COLO668 (cell line): ENCODE data around the gene MTHFD1.

ENCODE experiments used
- DNase-seq: peaks from one replicate; lab custom pipeline; 2025; ENCODE audit not compliant: unreplicated experiment; lab: John Stamatoyannopoulos, UW

The MTHFD1 gene

DNA sequence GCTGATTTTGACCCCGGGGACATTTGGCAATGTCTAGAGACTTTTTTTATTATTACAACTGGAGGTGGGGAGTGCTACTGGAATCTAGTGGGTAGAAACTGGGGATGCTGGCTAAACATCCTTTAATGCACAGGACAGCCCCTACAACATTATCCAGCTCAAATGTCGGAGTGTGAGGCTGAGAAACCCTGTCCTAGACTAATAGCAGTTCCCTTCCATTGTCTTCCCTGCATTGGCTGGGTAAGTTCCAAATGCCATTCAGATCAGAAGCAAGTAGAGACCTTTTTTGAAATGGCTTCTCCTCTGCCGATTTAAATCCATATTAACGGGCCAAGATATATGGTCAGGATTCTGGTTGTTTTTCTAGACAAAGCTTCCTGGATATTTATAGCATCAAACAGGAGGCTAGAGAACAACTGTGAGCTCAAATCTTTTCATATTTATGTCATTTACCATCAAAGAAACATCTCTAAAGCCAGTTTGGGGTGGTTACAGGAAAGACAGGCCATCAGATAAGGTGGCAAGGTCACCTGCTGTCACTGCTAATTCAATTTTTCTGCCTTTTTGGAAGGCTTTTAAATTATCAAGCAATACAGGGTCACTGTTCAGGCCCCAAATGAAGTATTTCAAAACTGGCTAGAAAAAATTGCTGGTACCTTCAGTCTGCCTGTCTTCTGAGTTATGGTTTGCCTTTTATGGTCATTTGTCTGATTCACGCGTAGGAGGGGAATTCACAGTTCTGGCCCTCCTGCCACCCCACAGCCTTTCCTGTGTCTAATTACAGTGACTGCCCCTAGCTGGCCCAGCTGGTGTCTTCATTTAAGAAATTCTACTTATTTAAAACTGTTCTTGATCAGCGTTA is 57.1 kb downstream of the MTHFD1 start:
- DNase-seq = no peak

DNA sequence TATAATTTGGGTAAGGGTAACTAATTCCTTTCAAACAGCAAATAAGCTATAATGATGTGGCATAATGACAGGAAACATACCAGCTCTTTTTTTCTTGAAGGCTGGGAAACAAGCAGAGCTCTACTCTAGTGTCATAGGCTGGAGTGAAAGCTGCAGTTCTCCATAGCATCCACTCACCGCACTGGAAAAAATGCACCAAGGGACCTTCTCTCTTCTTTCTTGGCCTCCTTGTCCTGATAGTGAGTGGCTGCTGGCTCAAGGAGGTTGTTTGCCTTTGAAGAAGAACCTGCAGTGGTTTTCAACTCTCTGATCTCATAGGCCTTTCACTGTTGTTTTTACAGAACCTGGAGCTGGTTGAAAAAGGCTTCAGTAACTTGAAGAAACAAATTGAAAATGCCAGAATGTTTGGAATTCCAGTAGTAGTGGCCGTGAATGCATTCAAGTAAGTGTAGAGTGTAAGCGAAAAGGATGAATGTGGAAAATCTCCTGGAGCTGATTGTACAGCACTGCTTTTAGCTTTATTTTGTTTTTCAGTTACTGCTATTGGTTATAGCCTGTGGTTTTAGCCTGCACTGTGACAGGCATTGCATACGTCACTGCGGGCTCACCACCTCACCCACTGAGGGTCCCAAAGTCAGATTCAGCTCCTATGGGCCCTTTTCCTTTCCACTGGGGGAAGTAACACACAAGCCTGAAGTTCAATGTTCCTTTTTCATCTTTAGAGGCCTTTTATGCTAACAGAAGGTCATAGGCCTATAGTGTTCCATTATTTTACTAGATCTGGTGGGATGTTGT is 59.9 kb downstream of the MTHFD1 start:
- DNase-seq = no peak

DNA sequence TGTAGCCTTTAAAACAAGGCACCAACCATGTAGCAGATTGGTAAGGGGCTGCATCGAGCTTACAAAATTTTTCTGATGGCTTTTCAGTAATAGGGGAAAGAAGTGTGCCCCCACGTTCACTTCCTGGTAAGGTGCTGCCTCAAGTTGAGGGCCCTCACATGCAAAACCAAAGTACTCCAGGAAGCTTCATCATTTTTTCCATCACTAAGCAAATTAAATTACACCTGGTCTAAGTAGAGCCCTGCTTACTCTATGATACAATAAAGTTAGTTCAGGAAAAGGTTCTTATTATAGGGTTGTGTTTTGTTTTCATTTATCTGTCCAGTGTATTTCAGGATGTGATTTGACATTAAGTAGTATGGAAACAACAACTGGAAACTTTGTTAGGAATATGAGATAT is 62.1 kb downstream of the MTHFD1 start:
- no peak for DNase-seq

DNA sequence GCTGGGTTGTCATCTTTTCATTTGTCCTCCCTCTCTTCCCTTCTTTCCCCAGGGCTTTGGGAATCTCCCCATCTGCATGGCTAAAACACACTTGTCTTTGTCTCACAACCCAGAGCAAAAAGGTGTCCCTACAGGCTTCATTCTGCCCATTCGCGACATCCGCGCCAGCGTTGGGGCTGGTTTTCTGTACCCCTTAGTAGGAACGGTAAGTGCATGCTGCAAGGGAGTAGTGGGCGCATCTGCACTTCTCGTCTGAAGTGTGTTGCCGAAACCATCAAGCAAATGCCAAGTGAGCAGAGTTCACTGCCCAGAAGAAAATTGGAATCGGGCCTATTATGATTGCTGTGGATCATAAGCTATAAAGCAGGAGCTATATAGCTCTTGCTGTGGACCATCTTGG is 66.5 kb downstream of the MTHFD1 start:
- DNase-seq = no peak

DNA sequence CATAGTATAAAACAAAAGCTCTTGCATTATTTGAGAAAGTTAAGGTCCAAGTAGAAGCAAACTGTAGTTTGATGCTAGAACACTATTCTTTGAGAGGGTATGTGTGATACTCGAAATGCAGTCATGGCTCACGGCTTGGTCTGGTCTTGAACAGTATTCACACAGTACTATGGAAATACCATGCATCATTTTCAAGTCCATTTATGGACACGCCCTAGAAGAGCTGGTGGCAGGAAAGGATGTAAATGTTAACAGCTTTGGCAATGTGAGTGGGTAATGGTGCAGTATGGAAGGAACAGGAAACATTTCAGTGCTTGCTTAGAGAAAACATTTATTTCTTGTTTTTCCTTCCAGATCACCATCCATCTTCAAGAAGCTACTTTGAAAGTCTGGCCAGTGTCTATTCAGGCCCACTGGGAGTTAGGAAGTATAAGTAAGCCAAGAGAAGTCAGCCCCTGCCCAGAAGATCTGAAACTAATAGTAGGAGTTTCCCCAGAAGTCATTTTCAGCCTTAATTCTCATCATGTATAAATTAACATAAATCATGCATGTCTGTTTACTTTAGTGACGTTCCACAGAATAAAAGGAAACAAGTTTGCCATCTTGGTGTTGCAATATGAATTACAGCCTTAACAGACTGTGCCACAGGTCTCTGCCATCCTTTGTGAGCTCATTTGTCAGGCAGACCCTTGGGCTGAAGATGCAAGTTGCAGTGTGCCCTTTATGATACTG is 71.4 kb downstream of the MTHFD1 start:
- DNase-seq = no peak

DNA sequence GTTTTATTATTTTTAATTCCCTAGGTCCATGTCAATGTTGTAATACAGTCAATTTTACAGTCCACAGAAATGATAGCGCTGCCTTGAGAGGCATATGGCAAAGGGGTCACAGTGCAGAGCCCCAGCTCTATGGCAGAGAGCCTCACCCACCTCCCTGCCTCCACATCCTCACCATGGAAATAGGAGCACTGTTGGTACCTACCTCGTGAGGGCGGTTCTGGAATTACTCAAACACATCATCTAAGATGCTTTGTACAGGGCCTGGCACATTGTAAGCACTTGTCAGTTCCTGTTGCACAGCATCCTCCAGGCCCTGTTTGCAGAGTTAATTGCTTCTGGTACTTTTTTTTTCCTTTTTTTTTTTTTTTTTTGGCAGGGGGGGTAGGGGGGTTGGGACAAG is 73.1 kb downstream of the MTHFD1 start:
- no peak for DNase-seq

DNA sequence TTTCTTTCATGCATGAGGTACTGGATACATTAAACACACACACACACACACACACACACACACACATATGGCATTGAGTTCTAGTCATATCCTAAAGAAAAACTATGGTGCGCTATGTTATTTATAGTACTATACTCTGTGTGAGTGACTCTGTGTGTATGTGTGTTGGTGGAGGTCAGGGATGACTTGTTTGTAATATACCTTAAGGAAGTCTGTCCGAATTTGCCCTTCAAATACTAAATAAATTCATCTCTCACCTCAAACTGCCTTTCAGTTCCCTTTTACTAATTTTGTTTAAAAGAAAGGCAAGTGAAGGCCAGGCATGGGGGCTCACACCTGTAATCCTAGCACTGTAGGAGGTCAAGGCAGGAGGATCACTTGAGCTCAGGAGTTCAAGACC is 75.0 kb downstream of the MTHFD1 start:
- DNase-seq = no peak

DNA sequence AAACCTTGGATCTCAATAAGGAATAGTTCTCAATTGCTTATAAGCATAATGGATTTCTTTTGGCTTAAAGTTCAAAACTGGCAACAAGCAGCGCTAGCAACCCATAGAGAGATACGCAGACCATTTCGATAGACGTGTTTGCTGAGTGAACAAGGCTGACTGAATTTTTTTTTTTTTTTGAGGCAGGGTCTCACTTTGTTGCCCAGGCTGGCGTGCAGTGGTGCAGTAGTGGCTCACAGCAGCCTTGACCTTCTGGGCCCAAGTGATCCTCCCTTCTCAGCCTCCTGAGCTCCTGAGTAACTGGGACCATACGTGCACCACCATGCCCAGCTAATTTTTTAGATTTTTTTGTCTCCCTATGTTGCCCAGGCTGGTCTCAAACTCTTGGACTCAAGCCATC is 75.7 kb downstream of the MTHFD1 start:
- DNase-seq = no peak

DNA sequence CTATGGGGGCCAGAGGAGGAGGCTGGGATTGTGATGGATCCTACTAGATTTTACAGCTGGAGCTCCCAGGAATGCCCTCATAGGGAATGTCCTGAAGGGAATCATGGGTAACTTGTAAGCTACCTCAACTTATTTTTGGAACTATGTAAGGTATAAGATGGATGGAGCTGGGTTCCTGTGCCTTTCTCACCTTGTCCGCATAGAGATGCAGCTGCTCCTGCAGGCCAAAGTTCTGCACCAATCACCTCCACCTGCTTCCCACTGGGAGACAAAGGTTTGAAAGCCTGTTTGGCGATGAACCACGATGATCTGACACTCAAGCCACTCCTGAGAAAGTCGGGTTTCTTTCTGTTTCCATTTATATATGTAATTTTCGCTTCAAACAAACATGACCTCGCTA is 76.5 kb downstream of the MTHFD1 start:
- DNase-seq = peak; percentile 47

DNA sequence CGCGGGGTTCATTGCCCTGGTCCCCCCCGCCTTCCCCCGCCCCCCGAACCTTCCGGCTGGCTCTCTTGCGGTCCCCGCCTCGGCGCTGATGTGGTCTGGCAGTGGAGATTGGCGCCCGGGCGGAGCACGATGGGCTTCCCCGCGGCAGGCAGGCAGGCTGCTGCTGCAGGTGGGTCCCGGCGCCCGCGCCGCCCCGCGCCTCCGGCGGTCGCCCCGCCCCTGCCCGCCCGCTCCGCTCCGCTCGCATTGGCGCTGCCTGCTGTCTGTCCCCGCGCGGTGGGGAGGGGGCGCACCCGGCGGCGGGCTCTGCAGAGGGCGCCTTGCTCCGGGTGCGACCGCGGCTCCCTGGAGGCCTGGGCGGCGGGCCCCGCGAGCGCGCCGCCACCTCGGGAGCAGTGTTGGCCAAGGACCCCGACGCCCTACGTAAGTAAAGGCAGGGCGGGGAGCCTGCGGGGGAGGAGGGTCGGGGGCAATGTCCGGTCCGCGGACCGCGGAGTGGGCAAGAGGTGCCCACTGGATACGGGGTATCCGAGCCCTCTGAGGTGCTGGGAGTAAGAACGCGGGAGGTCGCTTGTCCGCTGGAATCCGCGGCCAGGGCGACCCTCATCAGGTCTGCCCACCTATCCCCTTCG is 77.2 kb downstream of the MTHFD1 start, which contains the start of gene AKAP5:
TSS of gene AKAP5 (plus strand) at position 309 of the 632 bp plus-strand sequence. CDS start 2,896 bp downstream, outside the sequence.
- DNase-seq = peak; percentile 84

DNA sequence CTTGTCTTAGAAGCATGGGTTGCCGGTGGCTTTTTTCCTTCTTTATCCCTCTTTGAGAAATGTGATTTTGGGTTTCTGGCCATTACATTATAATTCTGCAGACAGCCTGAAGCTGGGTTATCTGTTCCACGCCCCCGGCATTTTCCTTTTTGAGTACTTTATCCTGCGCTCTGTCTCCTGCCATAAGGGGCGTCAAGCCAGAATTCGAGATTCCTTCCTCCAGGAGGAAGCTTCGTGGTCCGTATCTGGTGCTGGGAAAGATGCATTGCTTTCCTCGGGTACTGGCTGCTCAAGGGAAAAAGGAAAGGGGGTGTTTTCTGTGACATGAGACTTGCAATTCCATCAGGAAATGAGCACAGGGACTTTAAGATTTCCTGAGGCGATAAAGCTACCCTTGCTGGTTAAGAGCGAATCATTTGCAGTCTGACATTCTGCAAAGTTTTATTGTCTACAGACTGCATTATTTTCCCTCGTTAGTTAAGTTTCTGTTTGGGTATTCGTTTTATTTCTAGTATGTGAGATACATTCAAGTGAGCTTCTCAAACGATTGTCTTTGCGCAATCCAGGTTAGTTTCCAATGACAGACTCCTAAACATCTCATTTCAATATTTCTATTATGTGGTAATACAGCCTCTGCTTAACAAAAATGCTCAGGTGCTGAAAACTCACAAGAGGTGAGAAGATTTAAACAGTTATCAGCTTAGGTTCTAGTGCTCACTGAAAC is 77.8 kb downstream of the MTHFD1 start:
- DNase-seq = no peak

DNA sequence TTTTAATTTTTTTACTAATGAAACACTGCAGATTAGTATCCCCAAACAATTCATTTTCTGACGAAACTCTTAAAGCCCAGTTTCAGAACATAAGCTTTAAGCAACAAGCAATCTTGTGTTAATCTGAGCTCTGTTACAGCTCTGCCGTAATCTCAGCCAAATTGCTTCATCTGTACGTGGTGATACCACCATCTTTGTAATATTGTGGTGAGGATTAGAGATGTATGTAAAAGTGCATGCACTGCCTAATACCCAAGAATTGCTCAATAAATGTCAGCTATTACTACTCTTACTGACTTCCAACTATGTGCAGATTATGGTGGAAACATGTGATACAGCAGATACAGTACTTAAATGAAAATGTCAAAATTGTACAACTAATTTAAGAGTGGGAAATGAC is 78.9 kb downstream of the MTHFD1 start:
- DNase-seq = no peak

DNA sequence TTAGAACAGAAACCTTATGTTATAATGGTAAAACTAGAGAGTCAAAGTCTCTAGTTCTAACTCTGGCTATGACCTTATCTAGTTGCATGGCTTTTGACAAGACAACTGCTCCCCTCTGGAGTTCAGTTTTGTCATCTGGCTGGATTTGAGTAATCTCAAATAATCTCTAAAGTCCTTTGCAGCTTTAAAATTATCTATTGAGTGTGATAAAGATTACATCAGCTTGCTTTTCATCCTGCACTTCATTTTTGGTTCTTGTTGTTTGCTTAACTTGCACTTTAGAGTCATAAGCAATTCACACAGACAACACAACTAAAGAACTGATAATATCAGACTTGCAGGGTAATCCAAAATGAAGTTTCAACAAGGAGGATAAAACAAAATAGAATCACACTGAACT is 79.4 kb downstream of the MTHFD1 start:
- DNase-seq = no peak

DNA sequence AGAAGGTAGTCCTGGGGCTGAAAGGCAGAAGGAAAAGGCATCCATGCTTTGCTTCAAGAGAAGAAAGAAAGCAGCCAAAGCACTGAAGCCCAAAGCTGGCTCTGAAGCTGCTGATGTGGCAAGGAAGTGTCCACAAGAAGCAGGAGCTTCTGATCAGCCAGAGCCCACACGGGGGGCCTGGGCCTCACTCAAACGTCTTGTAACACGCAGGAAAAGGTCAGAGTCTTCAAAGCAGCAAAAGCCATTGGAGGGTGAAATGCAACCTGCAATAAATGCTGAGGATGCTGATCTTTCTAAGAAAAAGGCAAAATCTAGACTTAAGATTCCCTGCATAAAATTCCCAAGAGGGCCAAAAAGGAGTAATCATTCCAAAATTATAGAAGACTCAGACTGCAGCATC is 80.3 kb downstream of the MTHFD1 start:
- DNase-seq = no peak

DNA sequence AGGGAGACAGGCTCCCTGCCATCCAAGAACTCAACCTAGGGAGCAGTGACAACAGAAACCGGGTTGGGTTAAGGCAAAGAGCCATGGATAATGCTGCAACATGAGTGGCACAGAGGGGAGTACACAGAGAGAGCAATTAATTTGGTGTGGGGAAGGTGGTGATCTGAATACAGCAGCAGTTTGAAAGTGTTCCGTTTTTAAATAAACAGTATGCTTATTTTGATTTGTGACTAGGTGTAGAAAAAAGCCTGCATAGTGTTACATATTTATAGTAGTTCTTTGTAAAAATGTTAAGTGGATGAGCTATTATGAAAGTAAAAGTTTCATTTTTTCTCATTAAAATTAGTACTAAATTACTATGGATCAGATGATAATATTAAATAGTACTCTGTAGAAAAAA is 85.9 kb downstream of the MTHFD1 start:
- DNase-seq = no peak

DNA sequence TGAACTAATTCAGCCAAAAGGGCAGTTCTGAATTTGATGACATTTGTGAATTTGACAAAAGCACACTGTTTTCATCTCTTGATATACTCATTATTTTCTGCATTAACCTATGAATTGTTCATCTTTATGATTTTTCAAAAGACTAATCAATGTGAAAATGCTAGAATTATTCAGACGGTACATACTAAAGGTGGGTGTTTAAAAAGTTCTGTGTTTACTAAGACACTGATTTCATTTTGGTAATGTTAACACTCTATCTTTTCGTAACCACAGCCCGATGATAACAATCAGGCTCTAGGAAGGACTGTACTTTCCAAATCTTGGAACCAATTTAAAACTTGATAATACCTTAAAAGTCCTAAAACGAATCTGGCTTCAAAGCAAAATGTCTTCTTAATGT is 86.5 kb downstream of the MTHFD1 start:
- DNase-seq = no peak

DNA sequence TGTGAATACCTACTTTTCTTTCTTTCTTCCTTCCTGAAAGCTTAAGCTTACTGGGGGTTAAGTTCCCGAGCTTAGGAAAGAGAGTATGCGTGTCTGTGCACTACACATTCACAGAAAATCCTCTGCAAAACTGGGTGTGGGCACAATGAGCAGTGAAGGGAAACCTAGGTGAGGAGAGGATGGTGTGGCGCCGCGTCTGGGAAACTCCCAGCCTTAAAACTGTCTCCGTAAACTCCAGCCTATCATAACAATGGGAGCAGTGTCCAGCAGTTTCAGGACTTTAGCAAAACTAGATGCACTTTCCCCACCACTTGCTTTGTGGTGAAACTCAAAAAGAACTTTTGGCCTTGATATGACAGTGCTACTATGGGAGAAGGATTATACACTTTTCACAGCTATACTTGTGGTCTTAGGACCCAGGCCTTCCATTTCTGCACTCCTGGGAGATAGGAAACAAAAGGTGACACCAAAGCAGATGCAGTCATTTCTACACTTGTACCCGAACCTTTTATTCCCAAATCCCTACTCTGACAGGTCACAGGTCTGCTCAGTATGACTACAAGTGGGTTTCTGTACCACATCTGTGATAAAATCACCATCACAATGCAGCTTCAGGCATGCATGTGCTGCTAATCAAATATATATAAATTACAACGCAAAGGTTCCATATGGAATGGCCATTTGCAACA is 87.6 kb downstream of the MTHFD1 start:
- DNase-seq = no peak

DNA sequence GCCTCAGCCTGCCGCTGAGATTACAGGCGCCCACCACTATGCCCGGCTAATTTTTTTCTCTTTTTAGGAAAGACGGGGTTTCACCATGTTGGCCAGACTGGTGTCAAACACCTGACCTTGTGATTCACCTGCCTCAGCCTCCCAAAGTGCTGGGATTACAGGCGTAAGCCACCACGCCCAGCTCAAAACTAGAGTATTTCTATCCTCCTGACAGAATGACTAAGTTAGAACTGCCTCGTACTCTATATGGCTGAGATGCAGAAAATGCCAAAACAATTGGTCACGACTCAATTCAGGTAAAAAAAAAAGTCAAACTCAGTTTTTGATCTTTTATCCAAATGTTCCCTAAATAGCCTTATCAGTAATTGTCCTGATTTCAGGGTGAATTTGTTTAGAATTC is 88.3 kb downstream of the MTHFD1 start:
- DNase-seq = no peak

DNA sequence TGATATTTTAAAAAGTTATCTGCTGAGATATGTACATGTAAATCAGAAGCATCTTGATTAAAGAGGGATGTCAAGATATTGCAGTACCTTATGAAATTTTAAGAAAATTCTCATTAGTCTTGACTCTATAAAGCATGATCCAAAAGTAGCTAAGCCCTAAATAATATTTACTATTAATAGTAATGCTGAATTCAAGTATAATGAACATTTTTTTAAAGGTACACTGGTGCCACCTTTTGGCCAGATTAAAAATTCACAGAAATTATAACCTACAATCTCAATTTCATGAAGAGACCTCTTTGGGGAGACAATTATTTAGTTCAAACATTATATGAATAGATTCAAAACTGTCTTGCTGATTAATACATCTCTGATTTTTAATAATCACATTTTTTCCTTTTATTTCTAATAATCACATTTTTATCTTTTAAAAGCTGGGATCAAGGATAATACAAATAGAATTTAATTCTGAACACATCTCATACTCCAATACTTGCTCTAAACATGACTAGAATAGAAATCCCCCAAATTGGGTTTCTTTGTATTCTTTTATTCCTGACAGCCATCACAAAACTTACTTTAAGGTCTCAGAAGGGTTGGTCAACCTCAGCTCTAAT is 90.6 kb downstream of the MTHFD1 start:
- DNase-seq = no peak
